ENCODE results near the gene GAN.

GRCh38 chr16:81369888-81370504 is 55.2 kb downstream of the GAN start:
- no peak for TF ChIP-seq E2F4 (CRISPR knock-in tag; IDR thresholded peaks at IDR 0.05; ENCODE audit: borderline replicate concordance, low read depth)
- TF ChIP-seq, protein P1, sequence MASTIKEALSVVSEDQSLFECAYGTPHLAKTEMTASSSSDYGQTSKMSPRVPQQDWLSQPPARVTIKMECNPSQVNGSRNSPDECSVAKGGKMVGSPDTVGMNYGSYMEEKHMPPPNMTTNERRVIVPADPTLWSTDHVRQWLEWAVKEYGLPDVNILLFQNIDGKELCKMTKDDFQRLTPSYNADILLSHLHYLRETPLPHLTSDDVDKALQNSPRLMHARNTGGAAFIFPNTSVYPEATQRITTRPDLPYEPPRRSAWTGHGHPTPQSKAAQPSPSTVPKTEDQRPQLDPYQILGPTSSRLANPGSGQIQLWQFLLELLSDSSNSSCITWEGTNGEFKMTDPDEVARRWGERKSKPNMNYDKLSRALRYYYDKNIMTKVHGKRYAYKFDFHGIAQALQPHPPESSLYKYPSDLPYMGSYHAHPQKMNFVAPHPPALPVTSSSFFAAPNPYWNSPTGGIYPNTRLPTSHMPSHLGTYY (CRISPR knock-in tag; IDR thresholded peaks at IDR 0.05) = no peak
- TF ChIP-seq, protein P2, sequence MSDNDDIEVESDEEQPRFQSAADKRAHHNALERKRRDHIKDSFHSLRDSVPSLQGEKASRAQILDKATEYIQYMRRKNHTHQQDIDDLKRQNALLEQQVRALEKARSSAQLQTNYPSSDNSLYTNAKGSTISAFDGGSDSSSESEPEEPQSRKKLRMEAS (CRISPR knock-in tag; IDR thresholded peaks at IDR 0.05) = no peak
- TF ChIP-seq CTCF (IDR thresholded peaks at IDR 0.05) = no peak
- TF ChIP-seq USF1 (CRISPR knock-in tag; IDR thresholded peaks at IDR 0.05) = no peak
- no peak for TF ChIP-seq IRF2 (CRISPR knock-in tag; IDR thresholded peaks at IDR 0.05; ENCODE audit: borderline replicate concordance, low read depth)
- no peak for TF ChIP-seq ARID4B (CRISPR knock-in tag; IDR thresholded peaks at IDR 0.05; ENCODE audit: borderline replicate concordance)
- no peak for TF ChIP-seq JUN (CRISPR knock-in tag; IDR thresholded peaks at IDR 0.05)
- no peak for TF ChIP-seq ATF1 (CRISPR knock-in tag; IDR thresholded peaks at IDR 0.05)
- TF ChIP-seq ZNF671 (CRISPR knock-in tag; IDR thresholded peaks at IDR 0.05) = no peak
- TF ChIP-seq TEAD4 (CRISPR knock-in tag; IDR thresholded peaks at IDR 0.05) = no peak
- no peak for TF ChIP-seq ZNF263 (CRISPR knock-in tag; IDR thresholded peaks at IDR 0.05; ENCODE audit: low read depth)
- TF ChIP-seq GABPB1 (CRISPR knock-in tag; IDR thresholded peaks at IDR 0.05) = no peak
